Nephron progenitor cell (in vitro differentiated cells): ENCODE data around the gene SERTAD1.

Experiments
- DNase-seq: peaks from one replicate; pipeline ENCODE4 v3.0.0; 2021
- H3K27ac Mint-ChIP-seq: 2 replicates; pipeline ENCODE4 v1.8.0; 2021; ENCODE audit warnings: mild to moderate bottlenecking, moderate library complexity, mixed read lengths
- H3K27me3 Mint-ChIP-seq: 2 replicates; pipeline ENCODE4 v1.8.0; 2021; ENCODE audit warnings: mild to moderate bottlenecking, low read depth, mixed read lengths; ENCODE audit not compliant: poor library complexity
- H3K36me3 Mint-ChIP-seq: 2 replicates; pipeline ENCODE4 v1.8.0; 2021; ENCODE audit warnings: low read depth, mixed read lengths
- H3K4me1 Mint-ChIP-seq: 2 replicates; pipeline ENCODE4 v1.8.0; 2021; ENCODE audit warnings: mixed read lengths
- H3K4me3 Mint-ChIP-seq: 2 replicates; pipeline ENCODE4 v1.8.0; 2021; ENCODE audit warnings: mild to moderate bottlenecking, moderate library complexity, mixed read lengths
- H3K9me3 Mint-ChIP-seq: 2 replicates; pipeline ENCODE4 v1.8.0; 2021; ENCODE audit warnings: mild to moderate bottlenecking, moderate library complexity, mixed read lengths
- TF ChIP-seq, protein P1 (sequence below): fragments of 200-600 bp; sonication (generic); IDR thresholded peaks from 2 replicates; pipeline ENCODE4 v1.5.0; 2021; ENCODE audit warnings: antibody characterized with exemption

Gene SERTAD1

GRCh38 chr19:40387155-40387554 lies 38.6 kb downstream of the SERTAD1 start:
- TF ChIP-seq, protein P1, sequence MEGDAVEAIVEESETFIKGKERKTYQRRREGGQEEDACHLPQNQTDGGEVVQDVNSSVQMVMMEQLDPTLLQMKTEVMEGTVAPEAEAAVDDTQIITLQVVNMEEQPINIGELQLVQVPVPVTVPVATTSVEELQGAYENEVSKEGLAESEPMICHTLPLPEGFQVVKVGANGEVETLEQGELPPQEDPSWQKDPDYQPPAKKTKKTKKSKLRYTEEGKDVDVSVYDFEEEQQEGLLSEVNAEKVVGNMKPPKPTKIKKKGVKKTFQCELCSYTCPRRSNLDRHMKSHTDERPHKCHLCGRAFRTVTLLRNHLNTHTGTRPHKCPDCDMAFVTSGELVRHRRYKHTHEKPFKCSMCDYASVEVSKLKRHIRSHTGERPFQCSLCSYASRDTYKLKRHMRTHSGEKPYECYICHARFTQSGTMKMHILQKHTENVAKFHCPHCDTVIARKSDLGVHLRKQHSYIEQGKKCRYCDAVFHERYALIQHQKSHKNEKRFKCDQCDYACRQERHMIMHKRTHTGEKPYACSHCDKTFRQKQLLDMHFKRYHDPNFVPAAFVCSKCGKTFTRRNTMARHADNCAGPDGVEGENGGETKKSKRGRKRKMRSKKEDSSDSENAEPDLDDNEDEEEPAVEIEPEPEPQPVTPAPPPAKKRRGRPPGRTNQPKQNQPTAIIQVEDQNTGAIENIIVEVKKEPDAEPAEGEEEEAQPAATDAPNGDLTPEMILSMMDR: no peak
- Mint-ChIP-seq H3K4me3 (no peak overlapping the region), H3K4me1 (peaks cover 1% of the 10 kb centered on the region), H3K9me3 (no peaks in the 10 kb centered on the region), H3K27ac (no peak overlapping the region), H3K36me3 (no peaks in the 10 kb centered on the region), H3K27me3 (peaks cover 12% of the 10 kb centered on the region)
- no peak for DNase-seq

GRCh38 chr19:40383668-40384248 lies 42.0 kb downstream of the SERTAD1 start:
- H3K27me3 Mint-ChIP-seq: peaks cover 12% of the 10 kb centered on the region
- no peaks in the 10 kb centered on the region for H3K4me1 Mint-ChIP-seq
- H3K9me3 Mint-ChIP-seq: no peaks in the 10 kb centered on the region
- TF ChIP-seq, protein P1: no peak
- H3K4me3 Mint-ChIP-seq: no peak overlapping the region
- H3K36me3 Mint-ChIP-seq: no peaks in the 10 kb centered on the region
- no peak for DNase-seq
- no peak overlapping the region for H3K27ac Mint-ChIP-seq

DNA sequence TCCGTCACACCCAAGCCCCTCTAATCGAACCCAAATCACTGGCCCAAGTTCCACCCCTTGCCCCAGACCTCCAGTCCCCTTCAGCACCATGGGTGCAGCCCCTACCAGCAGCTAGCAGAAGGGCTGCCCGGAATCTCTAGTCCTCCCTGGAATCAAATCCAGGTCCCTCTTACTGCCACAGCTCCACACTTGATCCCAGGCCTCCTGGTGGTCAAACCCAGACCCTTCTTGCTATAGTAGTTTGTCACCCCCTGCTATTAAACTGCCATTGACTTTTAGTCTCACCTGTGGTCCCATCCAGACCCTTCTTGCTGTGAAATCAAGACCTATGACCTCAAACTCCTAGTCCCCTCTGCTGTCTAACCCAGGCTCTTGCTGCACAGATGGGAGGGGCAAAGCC lies 44.5 kb downstream of the SERTAD1 start:
- Mint-ChIP-seq H3K27ac (no peak overlapping the region), H3K9me3 (no peaks in the 10 kb centered on the region), H3K27me3 (peaks cover 6% of the 10 kb centered on the region), H3K36me3 (no peaks in the 10 kb centered on the region), H3K4me3 (no peak overlapping the region), H3K4me1 (no peaks in the 10 kb centered on the region)
- TF ChIP-seq, protein P1: no peak
- DNase-seq: no peak

- no peak overlapping the region for H3K4me3 Mint-ChIP-seq
- H3K4me1 Mint-ChIP-seq: no peaks in the 10 kb centered on the region
- H3K27me3 Mint-ChIP-seq: peaks cover 6% of the 10 kb centered on the region
- H3K36me3 Mint-ChIP-seq: no peaks in the 10 kb centered on the region
- no peak overlapping the region for H3K27ac Mint-ChIP-seq
- DNase-seq: no peak
- TF ChIP-seq, protein P1: no peak
- H3K9me3 Mint-ChIP-seq: no peaks in the 10 kb centered on the region
These were observed 45.4 kb downstream of the SERTAD1 start for GRCh38 chr19:40380199-40381037.

DNA sequence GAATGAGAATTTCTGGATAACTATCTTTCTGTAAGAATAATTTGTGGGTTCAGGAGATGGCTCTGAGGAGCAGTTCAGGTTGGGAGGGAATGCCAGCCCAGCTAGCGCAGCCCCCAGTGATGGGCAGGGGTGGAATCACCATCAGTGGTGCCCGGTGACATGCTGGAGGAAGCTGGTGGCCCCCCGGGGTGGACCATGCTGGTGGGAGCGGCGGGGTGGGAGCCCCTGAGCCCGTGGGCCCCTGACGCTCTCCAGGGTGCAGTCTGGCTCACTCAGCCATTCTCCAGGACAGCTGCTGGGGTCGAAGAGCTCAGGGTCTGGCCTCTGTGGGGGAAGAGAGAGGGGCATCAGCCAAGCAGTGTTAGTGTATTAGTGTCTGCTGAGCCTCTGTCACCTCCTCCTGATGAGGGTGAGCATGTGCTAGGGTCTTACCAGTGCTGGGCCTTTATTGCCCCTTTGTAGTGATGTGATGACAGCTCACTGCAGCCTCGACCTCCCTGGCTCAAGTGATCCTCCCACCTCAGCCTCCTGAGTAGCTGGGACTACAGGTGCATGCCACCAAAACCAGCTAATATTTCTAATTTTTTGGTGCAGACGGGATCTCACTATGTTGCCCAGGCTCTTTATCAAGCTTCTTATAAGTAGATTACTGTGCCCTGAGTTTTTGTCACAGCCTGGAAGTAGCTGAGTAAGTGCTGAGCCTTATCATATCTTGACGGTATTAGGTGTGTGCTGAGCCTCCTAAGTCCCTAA lies 46.2 kb downstream of the SERTAD1 start:
- no peak overlapping the region for H3K27ac Mint-ChIP-seq
- peaks cover 7% of the 10 kb centered on the region for H3K36me3 Mint-ChIP-seq
- DNase-seq: no peak
- TF ChIP-seq, protein P1: no peak
- peaks cover 3% of the 10 kb centered on the region for H3K4me1 Mint-ChIP-seq
- no peak overlapping the region for H3K4me3 Mint-ChIP-seq
- peaks cover 3% of the 10 kb centered on the region for H3K27me3 Mint-ChIP-seq
- H3K9me3 Mint-ChIP-seq: no peaks in the 10 kb centered on the region
